Measurements from ENCODE around the gene USP48.

Gene USP48

DNA sequence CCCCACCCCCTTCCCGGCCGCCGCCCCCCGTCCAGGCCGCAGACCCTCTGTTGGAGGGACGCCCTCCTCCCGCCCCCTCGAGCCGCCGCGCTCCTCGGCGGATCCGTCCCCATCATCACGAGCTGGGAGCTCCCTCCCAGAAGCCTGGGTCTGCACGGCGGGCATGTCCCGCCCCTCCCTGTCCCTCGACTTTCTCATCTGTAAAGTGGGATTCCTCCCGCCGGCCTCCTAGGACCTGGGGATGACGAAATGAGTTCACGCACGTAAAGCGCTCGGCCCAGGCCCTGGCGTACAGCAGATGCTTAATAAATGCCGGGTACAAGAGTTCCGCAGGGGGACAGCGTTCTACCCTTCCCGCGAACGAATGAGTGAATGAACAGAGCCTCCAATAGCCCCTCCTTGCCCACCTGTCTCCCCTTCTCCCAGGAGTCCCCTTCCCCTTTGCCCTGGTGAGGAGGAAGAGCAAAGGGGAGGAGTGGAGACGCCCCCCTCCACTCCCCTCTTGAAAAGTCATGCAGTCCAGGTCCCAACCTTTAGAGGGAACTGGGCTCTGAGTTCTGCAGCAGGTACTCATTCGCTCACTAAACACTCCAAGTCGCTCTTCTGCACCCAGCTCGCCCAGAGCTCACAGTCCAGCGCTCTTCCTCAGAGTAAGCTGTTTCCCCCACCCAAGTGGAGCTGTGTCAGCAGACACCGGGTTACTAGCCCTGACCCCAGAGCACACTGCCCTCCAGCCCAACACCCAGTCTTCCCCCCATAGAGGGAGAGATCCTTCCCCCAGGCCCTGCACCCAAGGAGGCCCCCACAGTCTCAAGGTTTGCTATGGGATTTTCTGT is 130.6 kb downstream of the USP48 start:
- DNase-seq (ENCODE audit: low read depth), result no peak

DNA sequence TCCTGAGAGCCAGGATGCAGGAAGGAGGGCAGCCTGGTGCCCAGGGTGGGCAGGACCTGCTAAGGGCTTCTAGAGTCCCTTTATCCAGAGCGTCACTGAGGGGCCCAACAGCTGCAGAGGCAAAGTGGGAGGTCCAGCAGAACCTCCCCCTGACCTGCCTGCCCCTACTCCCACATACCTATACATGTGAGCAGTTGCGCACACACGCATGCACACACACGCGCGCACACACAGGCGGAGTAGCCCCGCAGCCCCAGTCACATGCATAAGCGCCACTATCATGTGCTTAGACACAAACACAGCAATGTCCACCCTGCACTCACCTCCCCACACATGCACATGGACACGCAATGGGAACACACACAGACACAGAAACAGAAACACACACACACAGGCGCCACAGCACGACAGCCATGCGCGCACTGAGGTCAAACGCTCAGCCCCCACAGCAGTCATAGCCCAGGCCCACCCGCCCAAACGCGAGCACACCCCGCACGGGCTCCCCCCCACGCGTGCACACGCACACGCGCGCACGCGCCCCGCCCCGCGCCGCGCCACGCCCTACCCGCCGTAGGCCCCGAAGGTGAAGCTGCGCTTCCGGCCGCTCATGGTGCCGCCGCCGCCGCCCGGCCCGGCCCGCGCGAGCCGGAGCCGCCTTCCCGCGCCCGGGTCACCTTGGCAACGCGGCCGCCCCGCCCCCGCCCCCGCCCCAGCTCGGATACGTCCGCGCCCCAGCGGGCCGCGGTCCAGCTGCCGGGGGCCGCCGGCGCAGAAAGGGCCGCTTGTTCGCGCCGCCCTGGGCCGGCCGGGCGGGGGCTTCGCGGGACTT is 131.5 kb downstream of the USP48 start:
- DNase-seq (ENCODE audit: low read depth), result peak; percentile 43

DNA sequence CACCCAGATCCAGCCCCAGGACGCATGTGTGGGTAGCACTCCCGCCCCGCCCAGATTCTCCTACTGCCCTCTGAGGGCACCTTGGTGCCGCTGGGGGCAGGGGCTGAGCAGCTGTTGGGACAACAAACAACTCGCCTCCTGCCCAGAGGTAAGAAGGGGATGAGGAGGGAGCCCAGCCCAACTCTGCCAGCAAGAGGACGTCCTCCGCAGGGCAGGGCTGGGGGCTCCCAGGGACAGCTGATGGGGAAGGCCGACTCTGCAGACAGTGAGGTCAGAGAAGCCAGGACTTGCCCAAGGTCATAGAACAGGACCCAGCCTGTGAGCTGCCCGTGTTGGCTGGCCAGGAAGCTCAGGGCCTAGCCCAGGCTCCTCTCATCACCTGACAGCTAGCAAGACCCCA is 132.5 kb downstream of the USP48 start:
- DNase-seq (ENCODE audit: low read depth), result no peak

DNA sequence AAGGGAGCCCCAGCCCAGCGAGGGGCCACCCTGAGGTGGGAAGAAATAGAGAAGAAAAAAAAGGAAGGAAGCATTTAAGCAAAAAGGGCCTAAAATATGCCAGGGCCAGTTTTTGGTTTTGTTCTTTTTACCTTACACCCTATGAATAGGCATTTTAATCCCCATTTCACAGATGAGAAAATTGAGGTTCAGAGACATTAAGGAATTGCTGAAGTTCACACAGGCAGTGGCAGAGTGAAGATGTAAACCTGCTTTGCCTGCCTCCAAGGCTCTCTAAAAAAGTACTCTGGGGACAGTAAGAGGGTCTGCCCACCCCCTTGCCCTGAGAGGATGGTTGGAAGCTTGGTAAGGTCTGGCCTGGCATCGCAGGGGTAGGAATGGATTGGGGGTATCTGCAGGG is 133.6 kb downstream of the USP48 start:
- no peak for DNase-seq (ENCODE audit: low read depth)

DNA sequence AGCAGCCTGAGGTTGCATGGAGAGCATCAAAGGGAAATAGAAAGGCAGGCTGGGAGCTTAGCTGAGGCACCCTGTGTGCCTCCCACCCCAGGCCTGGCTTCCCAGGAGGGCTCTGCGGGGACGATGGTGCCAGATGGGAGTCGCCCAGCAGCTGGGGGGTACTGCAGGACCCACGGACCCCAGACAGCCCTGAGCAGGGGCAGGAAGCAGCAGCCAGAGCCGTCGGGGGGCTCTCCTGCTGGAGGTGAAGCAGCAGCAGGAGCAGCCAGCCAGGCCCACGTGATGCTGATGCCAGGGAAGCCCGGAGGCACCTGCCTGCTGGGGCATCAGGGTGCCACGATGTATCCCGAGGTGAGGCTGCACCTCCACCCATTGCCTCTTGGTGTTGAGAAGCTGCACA is 134.2 kb downstream of the USP48 start:
- DNase-seq (ENCODE audit: low read depth), result no peak

DNA sequence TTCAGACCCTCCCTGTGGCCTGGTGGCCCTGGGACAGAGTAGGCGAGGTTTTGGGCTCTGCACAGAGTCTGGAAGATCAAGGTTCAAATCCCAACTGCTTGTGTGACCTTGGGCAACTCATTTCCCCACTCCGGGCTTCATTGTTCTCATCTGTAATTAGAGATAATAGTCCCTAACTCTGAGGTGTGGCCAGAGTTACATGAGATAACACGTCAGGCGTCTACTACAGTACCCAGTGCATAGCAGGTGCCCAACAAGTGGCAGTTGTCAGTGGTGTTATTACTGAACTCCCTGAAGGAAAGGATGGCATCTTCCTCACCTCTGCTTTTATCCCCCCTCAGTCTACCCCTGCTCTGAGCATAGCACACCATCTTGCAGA is 134.6 kb downstream of the USP48 start:
- DNase-seq (ENCODE audit: low read depth), result no peak

DNA sequence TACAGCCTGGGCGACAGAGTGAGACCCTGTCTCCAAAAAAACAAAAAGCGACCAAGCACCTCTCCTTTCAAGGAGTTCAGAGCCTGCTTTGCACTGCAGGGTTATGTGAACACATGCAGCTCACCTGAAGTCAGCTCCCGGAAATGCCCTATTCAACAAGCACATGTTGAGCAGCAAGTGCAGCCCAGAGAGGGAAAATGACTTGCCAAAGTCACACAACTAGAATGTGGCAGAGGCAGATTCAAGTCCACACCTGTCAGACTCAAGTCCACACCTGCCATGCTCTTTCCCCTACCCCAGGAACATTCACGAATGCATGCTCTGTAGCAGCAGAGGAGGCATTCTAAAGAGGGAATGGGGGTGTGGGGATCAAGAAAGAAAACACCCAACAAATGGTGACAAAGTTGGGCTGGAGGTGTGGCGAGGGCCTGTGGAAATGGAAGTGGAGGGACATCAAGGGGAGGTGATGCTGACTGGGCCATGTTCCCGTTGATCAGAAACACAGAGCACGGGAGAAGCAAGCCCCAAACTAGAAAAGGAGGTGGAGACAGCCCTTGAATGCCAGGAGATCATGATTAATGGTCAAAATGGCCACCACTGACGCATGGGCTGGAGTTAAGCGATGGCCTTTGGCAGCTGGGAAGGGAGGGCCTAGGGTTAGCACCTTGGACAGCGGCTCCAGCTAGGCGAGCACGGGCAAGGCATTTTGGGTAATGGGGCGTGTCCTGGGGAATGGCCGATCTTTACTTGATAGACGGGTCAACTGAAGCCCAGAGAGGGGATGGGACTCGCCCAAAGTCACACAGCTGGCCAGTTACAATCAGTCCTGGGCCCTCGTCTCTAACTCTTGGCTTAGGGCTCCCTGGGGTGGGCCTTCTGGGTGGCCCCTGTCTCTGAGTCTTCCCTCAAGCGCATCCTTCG is 135.3 kb downstream of the USP48 start:
- peak; percentile 34 for DNase-seq (ENCODE audit: low read depth)

DNA sequence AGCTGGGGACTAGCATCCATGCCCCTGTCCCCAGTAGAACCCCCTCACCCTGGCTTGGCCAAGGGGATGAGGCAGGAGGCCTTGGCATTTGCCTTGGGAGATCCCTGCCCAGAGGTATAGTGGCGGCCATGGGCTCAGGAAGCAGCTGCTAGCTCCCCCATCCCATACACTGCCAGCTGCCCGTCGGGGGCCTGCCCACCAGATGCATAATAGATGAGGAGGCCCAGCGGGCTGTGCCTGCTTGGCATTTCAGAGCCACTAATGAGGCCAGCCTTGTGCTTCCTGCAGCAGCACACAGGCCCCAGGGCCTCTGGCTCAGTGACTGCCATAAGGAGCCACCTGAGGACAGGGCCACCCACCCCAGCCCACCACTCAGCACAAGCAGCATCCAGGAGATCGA is 137.4 kb downstream of the USP48 start:
- no peak for DNase-seq (ENCODE audit: low read depth)

DNA sequence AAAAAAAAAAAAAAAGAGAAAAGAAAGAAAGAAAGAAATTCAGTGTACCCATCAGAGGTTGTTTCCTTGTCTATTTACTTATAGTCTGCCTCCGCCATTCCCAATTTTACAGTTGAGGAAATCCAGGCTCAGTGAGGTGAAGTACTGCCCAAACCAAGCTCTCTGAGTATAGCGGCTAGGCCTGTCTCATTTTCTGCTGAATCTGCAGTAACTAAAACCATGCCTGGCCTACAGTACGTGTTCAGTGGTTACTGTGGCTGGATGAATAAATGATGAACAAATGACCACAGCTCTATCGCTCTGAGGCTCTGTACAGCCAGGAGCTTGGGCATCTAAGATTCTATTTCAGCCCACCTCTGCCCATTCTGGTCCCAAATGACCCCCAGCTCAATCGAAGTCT is 138.0 kb downstream of the USP48 start:
- DNase-seq (ENCODE audit: low read depth), result no peak

DNA sequence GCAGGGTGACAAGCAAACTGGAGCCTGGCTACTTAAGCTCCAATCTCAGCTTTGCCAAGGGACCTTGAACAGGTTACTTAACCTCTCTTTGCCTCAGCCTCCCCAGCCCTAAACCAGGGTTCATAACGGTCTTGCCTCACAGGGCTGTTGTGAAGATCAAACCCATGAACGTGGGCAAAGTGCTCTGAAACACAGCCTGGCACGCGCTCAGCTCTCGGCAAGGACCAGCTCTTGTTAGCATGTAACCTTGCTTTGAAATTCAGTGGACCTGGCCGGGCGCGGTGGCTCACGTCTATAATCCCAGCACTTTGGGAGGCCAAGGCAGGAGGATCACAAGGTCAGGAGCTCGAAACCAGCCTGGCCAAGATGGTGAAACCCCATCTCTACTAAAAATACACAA is 138.6 kb downstream of the USP48 start:
- no peak for DNase-seq (ENCODE audit: low read depth)

DNA sequence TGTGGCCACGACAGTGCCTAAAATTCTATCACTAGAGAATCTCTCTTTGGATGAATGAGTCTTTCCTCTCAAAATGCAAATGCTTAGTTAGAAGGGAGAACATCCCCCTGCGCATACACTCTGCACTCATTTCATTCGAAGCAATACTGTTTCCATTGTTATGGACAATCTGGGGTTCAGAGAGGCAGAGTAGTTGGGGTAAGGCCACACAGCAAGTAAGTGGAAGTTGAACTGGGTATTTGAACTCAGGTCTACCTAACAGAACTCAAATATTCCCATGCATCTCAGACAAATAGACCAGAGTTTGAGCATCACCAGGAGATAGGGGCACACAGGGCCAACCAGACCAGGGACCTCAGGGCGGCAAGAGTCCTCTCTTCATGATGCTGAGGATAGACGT is 139.3 kb downstream of the USP48 start:
- no peak for DNase-seq (ENCODE audit: low read depth)

DNA sequence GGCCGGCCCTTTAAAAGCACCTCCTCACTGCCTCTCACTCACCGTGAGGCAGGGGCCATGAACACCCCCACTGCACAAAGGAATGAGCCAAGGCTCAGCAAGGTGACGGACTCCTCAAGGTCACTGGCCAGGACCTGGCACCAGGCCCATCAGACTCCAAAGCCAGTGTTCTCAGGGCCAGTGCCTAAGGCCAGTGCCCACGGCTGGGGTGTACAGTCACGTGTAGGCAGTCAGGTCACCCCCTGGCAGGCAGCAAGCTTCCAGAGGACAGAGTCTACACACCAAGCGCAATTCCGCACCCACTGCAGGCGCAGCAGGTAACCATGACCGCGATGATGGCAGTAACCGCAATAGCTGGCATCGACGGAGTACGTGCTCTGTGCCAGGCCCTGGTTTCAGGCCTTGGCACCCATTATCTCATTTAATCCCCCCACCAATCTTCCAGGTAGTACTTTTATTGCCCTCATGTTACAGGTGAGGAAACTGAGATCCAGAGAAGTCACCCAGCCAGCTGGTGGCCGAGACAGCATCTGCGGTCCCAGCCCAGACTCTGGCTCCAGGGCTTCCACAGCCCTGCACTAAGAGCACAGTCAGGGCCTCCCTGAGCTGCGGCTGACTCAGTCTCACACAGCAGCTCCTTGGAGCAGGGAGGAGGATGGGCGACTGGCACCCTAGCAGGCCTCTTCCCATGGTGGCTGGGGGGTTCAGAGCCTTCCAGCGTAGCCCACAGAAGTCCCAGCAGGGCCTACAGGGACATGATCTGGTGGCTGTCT is 140.8 kb downstream of the USP48 start:
- DNase-seq (ENCODE audit: low read depth), result no peak

DNA sequence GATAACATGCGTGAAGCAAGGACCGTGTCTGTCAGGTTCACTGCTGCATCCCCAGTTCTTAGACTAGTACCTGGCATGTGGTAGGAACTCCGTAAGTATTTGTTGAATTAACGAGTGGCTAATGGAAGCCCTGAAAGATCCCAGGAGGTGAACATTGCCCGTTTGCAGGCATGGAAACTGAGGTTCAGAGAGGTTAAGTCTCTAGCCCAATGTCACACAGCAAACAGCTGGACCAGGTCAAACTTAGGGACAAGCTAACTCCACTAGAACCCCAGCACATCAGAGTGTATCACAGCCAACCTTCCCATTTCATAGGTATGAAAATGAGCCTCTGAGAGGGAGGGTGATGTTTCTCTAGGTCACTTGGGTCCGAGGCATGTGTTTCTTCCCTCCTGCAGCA is 141.4 kb downstream of the USP48 start:
- DNase-seq (ENCODE audit: low read depth), result no peak

DNA sequence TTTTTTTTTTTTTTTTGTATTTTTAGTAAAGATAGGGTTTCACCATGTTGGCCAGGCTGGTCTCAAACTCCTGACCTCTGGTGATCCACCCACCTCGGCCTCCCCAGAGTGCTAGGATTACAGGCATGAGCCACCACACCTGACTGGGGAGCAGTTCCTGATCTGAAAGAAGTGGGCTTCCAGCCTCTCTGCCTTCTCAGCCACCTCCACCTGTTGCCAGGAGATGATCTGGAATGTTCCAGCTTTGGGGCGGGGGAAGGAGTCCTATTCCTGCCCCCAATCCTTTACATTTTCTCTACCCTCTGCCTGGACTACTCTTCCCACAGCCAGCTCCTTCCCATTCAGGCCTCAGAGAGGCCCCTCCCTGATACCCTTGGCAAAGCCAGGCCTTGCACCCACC is 141.9 kb downstream of the USP48 start:
- no peak for DNase-seq (ENCODE audit: low read depth)

DNA sequence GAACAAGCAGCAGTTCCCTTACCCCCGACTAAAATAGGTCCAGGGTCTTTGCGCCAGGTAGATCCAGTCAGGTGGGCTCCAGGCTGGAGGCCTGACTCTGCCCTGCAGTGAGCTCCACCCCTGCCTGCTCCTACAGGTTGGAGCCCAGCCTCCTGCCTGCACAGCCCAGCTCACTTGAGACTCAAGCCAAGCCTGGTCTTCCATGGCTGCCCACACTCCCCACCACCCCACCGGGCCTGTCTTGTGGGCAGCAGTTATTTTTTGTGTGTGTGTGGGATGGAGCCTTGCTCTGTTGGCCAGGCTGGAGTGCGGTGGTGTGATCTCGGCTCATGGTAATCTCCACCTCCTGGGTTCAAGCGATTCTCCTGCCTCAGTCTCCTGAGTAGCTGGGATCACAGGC is 142.3 kb downstream of the USP48 start:
- DNase-seq (ENCODE audit: low read depth), result no peak

DNA sequence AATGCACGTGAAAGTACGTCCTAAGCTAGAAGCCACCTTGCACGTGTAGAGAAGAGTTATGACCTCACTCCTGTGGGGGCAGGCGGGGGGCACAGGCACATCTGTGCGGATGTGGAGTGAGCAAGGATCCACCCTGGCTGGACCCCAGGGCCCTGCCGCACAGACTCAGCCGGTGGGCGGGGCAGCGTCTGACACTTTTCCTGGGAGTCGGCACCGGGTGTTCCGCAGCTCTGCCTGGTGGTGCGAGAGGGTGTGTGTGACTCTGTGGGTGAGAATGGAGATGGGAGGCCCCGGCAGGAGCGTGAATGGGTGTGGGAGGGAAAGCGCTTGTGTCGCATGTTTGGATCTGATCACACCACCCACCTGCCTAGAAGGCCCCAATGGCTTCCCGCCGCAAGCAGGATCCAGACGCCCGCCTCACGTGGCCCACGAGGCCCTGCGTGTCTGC is 143.3 kb downstream of the USP48 start:
- no peak for DNase-seq (ENCODE audit: low read depth)

DNA sequence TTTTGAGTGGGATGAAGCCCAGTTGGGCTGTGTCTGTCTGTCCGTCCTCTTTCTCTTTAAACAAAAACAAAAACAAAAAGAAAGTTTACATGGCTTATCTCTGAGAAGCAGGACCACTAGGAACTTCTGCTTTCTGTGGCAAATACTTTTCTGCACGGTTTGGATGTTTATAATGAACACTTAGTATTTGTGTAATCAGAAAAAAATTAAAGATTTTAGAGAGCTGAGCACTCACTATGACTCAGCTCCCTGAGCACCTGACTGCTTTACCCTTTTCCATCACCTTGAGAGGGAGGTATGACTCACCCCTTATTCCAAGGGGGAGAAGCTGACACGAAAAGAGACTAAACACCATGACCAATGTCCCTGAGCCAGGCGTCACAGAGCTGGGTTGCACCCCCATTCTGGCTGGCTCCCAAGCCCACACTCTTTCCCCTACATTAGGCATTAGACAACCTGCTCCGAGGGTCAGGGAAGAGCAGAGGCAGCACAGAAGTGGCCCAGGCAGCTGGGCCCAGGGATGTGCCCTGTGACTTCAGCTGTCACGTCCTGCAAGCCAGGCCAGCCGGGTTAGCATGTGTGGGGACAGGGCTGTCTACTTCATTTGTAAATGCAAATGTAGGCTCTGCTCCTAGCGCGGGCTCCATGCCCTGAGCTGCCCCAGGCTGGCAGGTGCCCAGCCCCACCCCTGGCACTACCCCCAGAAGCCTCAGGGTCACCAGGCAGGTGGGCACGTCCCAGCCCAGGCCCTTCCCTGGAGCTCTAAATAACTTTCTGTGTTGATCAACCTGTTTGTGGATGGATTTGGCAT is 144.2 kb downstream of the USP48 start:
- no peak for DNase-seq (ENCODE audit: low read depth)

DNA sequence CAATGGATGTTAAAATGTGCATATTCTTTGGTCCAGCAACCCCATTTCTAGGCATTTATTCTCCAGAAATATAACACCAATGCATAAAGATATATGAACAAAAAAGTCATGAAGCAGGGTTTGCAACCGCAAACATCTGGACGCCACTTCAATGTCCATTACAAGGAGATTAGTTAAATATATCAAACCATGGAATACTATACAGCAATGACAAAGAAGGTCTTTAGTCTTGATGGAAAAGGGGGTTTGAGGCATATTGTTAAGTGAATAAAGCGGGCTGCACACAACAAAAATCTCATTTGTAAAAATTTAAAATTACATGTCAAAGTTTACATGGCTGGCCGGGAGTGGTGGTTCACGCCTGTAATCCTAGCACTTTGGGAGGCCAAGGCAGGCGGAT is 145.4 kb downstream of the USP48 start:
- DNase-seq (ENCODE audit: low read depth), result no peak

DNA sequence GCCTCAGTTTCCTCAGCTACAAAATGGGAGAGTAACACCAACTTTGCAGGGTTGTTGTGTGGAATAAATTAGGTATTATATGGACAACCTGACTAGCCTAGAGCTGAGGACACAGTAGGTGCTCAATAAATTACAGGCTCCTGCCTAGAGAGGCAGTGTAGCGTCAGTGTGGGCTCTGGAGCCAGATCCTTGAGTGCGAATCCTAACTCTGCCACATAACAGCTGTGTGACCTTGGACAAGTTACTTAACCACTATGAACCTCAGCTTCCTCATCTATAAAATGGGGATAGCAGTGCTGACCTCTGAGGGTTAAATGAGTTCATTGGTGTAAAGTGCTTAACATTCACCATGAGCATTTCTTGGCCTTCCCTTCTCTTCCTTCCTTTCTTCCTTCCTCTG is 146.9 kb downstream of the USP48 start:
- DNase-seq (ENCODE audit: low read depth), result no peak

DNA sequence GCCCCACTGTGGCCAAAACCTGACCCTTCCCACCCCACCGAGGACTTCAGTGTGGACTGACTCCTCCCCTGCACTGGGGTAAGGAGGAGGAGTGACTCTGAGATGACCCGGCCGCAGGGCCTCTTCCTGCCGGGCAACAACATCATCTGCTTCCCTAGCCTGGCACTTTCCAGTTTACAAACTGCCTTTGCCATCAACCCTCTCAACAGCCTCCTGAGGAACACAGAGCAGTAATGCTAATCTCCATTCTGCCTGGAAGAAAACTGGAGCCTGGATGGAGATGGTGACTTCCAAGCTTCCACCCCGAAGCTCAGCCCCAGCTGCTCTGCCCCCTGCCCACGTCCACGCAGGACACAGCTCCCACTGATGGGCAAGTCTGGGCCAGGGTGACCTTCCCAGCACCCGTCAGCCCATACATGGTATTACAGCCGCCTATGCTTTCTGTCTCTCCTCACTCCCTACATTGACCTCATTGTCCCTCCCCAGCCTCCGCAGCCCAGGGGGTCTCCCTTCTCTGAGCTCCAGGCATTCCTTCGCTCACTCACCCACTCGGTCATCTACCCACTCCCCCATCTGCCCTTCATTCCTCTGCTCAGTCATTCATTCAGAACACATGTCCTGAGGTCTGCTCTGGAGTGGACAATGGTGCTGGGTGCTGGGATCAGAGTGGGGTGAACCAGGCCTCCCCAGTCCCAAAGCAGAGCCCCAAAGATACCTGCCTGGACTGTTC is 148.0 kb downstream of the USP48 start:
- DNase-seq (ENCODE audit: low read depth), result no peak

Measured in activated T-cell treated with anti-CD3 and anti-CD28 coated beads for 48 hours (primary cell).